ENCODE results near the gene FKBP11.

Gene FKBP11

GRCh38 chr12:48961331-48961730 is 36.0 kb upstream of the FKBP11 start:
- ATAC-seq (ENCODE audit: low read depth) (no peak), DNase-seq (ENCODE audit: low spot score) (no peak)
- H3K9me3 ChIP-seq (ENCODE audit: severe bottlenecking): no peaks in the 10 kb centered on the region
- no peak overlapping the region for H3K4me3 ChIP-seq (ENCODE audit: severe bottlenecking)
- no peaks in the 10 kb centered on the region for H3K36me3 ChIP-seq (ENCODE audit: low read depth)
- TF ChIP-seq, protein P1, sequence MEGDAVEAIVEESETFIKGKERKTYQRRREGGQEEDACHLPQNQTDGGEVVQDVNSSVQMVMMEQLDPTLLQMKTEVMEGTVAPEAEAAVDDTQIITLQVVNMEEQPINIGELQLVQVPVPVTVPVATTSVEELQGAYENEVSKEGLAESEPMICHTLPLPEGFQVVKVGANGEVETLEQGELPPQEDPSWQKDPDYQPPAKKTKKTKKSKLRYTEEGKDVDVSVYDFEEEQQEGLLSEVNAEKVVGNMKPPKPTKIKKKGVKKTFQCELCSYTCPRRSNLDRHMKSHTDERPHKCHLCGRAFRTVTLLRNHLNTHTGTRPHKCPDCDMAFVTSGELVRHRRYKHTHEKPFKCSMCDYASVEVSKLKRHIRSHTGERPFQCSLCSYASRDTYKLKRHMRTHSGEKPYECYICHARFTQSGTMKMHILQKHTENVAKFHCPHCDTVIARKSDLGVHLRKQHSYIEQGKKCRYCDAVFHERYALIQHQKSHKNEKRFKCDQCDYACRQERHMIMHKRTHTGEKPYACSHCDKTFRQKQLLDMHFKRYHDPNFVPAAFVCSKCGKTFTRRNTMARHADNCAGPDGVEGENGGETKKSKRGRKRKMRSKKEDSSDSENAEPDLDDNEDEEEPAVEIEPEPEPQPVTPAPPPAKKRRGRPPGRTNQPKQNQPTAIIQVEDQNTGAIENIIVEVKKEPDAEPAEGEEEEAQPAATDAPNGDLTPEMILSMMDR (IDR thresholded peaks at IDR 0.05; ENCODE audit: poor library complexity, severe bottlenecking): no peak
- H3K27me3 ChIP-seq (ENCODE audit: insufficient read depth, poor library complexity, severe bottlenecking): no peaks in the 10 kb centered on the region
- H3K4me1 ChIP-seq (ENCODE audit: insufficient read depth, poor library complexity, severe bottlenecking): no peaks in the 10 kb centered on the region
- H3K27ac ChIP-seq (ENCODE audit: poor library complexity, severe bottlenecking): no peak overlapping the region

DNA sequence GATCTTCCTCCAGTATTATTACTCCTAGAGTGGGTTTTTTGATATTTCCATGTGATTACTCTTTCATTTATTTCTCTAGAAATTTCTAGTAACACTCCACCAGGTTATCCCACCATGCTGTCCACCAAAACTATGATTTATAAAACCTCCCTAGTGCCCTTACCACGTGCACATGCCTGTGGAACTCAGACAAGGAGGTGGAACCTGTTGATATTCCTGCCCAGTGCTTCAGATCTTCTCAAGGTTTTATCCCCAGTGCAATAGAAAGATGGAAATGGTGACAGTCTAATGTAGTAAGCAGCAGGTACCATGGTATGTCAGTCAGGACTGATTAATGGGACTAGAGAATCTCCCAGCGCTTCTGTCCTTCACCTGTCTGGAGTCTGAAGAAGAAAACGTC is 35.5 kb upstream of the FKBP11 start:
- DNase-seq (ENCODE audit: low spot score): no peak
- Histone ChIP-seq H3K27ac (ENCODE audit: poor library complexity, severe bottlenecking) (no peak overlapping the region), H3K4me1 (ENCODE audit: insufficient read depth, poor library complexity, severe bottlenecking) (no peaks in the 10 kb centered on the region), H3K36me3 (ENCODE audit: low read depth) (peaks cover 1% of the 10 kb centered on the region), H3K9me3 (ENCODE audit: severe bottlenecking) (no peaks in the 10 kb centered on the region), H3K4me3 (ENCODE audit: severe bottlenecking) (no peak overlapping the region), H3K27me3 (ENCODE audit: insufficient read depth, poor library complexity, severe bottlenecking) (no peaks in the 10 kb centered on the region)
- no peak for ATAC-seq (ENCODE audit: low read depth)
- TF ChIP-seq, protein P1 (IDR thresholded peaks at IDR 0.05; ENCODE audit: poor library complexity, severe bottlenecking): no peak

DNA sequence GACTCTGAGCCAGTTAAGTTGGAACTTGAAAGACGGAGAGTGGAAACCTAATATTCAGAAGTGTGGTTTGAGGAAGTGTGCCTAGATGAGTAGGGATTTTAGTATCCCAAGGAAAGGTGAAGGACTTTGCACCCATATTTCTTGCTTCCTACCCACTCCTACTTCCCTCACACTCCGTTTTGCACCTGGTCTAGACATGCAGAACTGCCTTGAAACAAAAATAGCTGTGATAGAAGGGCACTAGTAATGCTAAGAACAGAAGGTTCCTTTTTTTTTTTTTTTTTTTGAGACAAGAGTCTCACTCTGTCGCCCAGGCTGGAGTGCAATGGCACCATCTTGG is 32.7 kb upstream of the FKBP11 start:
- Histone ChIP-seq H3K27ac (ENCODE audit: poor library complexity, severe bottlenecking) (peak overlapping the region; percentile 65), H3K9me3 (ENCODE audit: severe bottlenecking) (no peaks in the 10 kb centered on the region), H3K4me1 (ENCODE audit: insufficient read depth, poor library complexity, severe bottlenecking) (no peaks in the 10 kb centered on the region), H3K36me3 (ENCODE audit: low read depth) (peaks cover 24% of the 10 kb centered on the region), H3K27me3 (ENCODE audit: insufficient read depth, poor library complexity, severe bottlenecking) (no peaks in the 10 kb centered on the region), H3K4me3 (ENCODE audit: severe bottlenecking) (peak overlapping the region; percentile 90)
- TF ChIP-seq, protein P1 (IDR thresholded peaks at IDR 0.05; ENCODE audit: poor library complexity, severe bottlenecking): no peak
- DNase-seq (ENCODE audit: low spot score) (no peak), ATAC-seq (ENCODE audit: low read depth) (no peak)

- Histone ChIP-seq H3K4me1 (ENCODE audit: insufficient read depth, poor library complexity, severe bottlenecking) (no peaks in the 10 kb centered on the region), H3K36me3 (ENCODE audit: low read depth) (peaks cover 29% of the 10 kb centered on the region), H3K27me3 (ENCODE audit: insufficient read depth, poor library complexity, severe bottlenecking) (no peaks in the 10 kb centered on the region), H3K27ac (ENCODE audit: poor library complexity, severe bottlenecking) (peak within 1 kb of the TSS; percentile 65), H3K4me3 (ENCODE audit: severe bottlenecking) (peak within 1 kb of the TSS; percentile 90), H3K9me3 (ENCODE audit: severe bottlenecking) (no peaks in the 10 kb centered on the region)
- peak; percentile 94 for DNase-seq (ENCODE audit: low spot score)
- ATAC-seq (ENCODE audit: low read depth): peak; percentile 84
- TF ChIP-seq, protein P1 (IDR thresholded peaks at IDR 0.05; ENCODE audit: poor library complexity, severe bottlenecking): no peak
These were observed 32.1 kb upstream of the FKBP11 start, which contains the start of gene ARF3 for GRCh38 chr12:48957141-48958048. Gene ARF3 (minus strand): TSS chr12:48957487. CDS start chr12:48941095, 16,392 bp downstream.

Measured in RWPE2 (cell line).